GM13977 (cell line): Measurements from ENCODE around the gene OTOGL.

Source experiments
- DNase-seq: peaks from one replicate; pipeline ENCODE4 v3.0.0; 2012; ENCODE audit warnings: low spot score
- in situ Hi-C: fragments of 300-500 bp; cut with MboI; formaldehyde crosslinking; loops from one replicate; pipeline ENCODE4 v1.12.0; 2022; ENCODE audit warnings: low sequenced_read_pairs, low pct_unique_long_range_greater_than_20kb, mixed read lengths, inconsistent platforms; ENCODE audit not compliant: unreplicated experiment
- TF ChIP-seq, protein P1 (sequence below): IDR thresholded peaks from 2 replicates; pipeline ENCODE4 v1.5.1; 2012; ENCODE audit warnings: mild to moderate bottlenecking, control low read depth; ENCODE audit not compliant: insufficient read depth; ENCODE audit errors: extremely low read depth, missing control alignments

Gene OTOGL

DNA sequence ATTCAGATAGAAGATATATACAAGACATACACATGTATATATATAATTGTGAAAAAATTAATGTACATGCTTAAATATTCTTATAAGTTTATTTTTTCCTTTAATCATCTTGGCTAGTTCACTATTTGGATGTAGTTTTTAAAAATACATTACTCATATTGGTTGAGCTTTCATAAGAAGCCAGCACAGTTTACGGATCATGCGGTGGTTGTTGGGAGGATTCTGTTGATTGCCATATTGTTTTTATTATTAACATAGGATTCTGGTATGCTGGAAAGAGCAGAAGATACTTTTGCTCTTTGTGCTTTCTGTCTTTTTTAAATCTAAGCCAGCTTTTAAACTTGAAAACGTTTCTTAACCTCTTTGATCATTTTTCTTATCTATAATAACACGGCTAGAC lies 163.4 kb downstream of the OTOGL start:
- no peak for DNase-seq
- in situ Hi-C loops = no loop called here
- TF ChIP-seq, protein P1, sequence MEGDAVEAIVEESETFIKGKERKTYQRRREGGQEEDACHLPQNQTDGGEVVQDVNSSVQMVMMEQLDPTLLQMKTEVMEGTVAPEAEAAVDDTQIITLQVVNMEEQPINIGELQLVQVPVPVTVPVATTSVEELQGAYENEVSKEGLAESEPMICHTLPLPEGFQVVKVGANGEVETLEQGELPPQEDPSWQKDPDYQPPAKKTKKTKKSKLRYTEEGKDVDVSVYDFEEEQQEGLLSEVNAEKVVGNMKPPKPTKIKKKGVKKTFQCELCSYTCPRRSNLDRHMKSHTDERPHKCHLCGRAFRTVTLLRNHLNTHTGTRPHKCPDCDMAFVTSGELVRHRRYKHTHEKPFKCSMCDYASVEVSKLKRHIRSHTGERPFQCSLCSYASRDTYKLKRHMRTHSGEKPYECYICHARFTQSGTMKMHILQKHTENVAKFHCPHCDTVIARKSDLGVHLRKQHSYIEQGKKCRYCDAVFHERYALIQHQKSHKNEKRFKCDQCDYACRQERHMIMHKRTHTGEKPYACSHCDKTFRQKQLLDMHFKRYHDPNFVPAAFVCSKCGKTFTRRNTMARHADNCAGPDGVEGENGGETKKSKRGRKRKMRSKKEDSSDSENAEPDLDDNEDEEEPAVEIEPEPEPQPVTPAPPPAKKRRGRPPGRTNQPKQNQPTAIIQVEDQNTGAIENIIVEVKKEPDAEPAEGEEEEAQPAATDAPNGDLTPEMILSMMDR = no peak

DNA sequence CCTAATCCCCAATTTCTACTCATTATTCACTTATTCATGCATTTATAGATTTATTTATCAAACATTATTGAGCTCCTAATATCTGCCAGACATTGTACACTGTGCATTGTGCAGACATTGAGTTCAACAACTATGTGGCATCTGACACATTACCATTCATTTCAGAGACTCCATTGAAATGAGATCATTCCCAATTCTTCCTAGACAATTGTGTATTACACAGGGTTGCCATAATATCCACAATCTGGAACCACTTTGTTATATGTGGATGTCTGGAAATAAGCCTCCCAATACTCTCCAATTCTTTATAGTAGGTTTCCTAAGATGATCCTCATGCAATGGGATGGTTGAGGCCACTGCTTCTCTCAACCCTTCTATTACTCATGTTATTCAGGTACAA lies 165.0 kb downstream of the OTOGL start:
- in situ Hi-C loops = no loop called here
- TF ChIP-seq, protein P1 = no peak
- no peak for DNase-seq

DNA sequence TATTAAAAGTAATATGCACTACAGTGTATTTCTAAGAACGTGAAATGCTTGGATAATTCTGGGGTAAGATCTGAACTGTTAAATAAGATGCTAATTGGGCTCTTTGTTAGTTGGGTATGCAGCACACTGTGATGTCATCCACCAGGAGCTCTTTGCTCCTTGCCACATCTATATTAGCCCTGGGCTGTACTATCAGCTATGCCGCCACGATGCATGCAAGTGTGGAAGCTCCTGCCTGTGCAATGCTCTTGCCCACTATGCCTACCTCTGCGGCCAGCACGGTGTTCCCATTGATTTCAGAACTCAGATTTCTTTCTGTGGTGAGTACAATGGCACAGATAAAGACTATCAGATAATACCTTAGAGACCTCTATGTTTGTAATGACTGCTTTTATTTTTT lies 165.6 kb downstream of the OTOGL start:
- DNase-seq = no peak
- TF ChIP-seq, protein P1 = no peak
- in situ Hi-C loops = no loop called here

DNA sequence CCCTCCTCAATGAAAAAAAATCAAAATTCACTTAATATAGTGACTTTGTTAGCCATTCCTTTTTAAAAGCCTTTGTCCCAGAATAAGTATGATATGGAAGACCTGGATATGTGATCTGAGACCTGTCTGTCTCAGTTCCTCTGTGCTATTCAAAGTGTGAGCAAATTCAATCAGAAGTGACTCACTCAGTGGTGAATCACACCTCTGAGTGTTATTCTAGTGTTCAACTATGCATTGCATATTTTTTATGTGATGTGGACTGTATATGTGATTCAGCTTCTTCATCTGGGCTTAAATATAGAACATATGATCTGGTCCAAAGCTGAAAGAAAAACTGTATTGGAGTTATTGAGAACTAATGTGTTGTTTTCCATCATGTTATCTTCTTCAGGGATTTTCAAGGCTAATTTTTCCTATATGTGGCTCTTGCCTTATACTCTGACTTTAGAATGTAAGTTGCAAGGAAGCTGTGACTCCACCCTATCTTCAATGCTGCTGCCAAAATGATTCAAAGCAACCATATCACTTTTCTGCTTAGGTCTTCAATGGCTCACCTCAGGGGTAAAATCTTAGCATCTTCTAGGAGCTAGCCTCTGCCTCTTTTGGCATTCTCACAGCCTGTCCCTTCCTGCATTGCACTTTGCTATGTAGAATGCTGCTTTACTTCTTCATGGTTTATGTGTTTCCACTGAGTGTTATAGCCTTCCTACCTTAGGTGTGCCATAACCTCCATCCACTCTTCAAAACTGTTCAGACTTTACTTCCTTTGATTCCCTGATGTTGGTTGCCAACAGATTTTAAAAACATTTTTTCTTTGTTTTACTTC lies 169.8 kb downstream of the OTOGL start:
- in situ Hi-C loops = no loop called here
- no peak for DNase-seq
- TF ChIP-seq, protein P1 = no peak

DNA sequence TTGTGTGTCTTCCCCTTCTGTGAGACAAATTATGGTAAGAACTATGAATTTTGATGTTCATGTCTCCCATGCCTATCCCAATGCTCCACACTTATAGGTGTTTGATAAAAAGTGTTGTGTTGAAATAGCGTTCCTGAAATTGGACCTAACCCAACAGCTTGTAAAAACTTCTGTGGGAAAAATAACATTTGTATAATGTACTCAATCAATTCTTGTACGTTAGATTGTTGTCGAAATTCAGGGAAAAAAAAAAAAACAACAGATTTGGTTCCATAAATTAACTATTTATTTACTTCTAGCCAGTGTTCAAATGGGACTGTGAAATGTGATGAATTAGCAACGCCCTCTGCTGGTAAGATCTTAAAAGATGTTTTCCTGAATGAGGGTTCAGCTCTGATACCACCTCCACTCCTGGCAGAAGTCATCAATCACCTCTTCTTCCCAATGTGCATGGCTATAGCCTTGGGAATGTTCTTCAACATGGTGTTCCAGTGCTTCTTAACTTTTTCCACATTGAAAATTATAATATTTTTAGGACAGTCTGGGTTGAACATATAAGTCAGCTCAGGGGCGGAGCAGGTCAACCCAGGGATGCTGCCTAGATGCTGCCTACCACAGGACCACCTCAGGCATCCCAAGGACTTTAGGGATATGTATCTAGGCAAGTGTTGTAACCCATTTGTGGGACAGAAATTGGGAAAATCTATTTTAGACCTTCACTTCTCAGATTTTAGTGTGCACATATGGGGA lies 170.6 kb downstream of the OTOGL start:
- TF ChIP-seq, protein P1 = peak; percentile 64
- in situ Hi-C loops = no loop called here
- DNase-seq = no peak

DNA sequence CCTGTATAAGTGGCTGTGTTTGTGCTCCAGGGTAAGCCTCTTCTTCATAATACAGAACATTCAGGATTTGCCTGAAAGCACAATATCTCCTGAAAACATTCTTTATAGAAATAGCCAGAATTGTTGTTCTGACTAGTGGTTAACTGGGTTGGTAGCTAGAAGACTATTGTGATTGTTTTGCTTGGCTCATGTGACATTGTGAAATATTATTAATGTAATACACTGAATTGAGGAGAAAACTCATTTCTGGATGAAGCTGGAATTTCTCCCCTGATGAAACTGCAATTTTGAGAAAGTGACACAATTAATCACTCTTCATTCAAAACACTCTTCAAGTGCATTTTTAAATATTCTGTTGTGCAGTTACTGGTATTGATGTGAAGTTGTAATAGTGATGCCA lies 172.4 kb downstream of the OTOGL start:
- in situ Hi-C loops = no loop called here
- TF ChIP-seq, protein P1 = no peak
- DNase-seq = no peak
